HL-60 (cell line): ENCODE measurements around the gene C10orf105.

ENCODE experiments used
- CTCF ChIP-seq: IDR thresholded peaks from one replicate; pipeline ENCODE4 v1.5.1; 2011; ENCODE audit warnings: low read length, control low read depth, inconsistent platforms; ENCODE audit not compliant: insufficient read depth
- POLR2AphosphoS5 ChIP-seq: IDR thresholded peaks from 2 replicates; pipeline ENCODE4 v1.6.1; 2012; ENCODE audit warnings: low read depth

DNA sequence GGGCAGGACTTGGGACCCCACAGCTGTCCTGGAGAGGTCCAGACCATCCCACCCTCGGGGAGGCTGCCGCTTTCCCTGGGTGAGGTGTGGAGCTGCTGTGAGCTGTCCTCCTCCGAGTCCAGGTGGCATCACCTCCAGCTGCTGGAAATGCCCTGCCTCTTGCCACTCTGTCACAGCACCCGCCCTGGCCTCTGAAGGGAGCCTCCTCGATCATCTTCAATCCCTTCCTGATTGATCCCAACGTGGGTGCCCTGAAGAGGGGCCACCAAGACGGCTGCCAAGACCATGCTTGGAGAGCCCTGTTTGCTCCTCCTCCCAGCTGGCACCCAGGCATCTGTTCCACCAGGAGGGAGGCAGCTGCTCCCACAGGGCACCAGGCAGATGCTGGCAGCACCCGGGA lies 4.6 kb downstream of the C10orf105 start:
- TF ChIP-seq POLR2AphosphoS5 (no peak), CTCF (no peak)
